Stimulated activated CD4-positive, alpha-beta T cell treated with anti-CD3 and anti-CD28 coated beads, Interleukin-1b, Interleukin-23, amount 100 ng/mL, for 24 hours (primary cell): Measurements from ENCODE around the gene GALNT17.
"Not testable (repeated sequence)": the region's sequence is repeated elsewhere in the genome, so short reads cannot be mapped to it uniquely, and the experiment has no call there.

Experiments used
- DNase-seq, 4 experiments: peaks; one replicate each; pipeline ENCODE4 v3.0.0-alpha.2; 2020; ENCODE audit warnings: low read depth in 4 of 4, low spot score in 1 of 4

GALNT17 gene

GRCh38 chr7:71165708-71166107, 33.8 kb downstream of the GALNT17 start:
- DNase-seq = no peak

DNA sequence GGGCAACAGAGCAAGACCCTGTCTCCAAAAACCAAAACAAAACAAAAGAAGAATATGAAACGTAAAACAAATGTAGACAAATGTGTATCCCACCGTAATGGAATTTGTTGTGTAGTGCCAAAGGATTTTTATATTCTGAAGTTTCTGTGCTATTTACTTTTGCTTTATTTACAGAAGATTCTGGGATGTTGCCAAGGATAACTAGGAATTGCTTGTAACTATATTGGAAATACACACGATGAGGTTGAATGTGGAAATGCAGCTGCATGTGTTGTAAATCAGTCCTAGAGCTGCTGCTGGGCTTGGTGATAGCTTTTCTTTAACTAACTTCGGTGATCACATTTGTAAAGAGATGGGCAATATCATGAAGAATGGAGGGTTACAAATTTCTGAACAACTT, 39.5 kb downstream of the GALNT17 start:
- no peak for DNase-seq

GRCh38 chr7:71173955-71174354, 42.0 kb downstream of the GALNT17 start:
- DNase-seq = no peak

- no peak for DNase-seq
These were observed 50.5 kb downstream of the GALNT17 start for GRCh38 chr7:71182438-71182935.

DNA sequence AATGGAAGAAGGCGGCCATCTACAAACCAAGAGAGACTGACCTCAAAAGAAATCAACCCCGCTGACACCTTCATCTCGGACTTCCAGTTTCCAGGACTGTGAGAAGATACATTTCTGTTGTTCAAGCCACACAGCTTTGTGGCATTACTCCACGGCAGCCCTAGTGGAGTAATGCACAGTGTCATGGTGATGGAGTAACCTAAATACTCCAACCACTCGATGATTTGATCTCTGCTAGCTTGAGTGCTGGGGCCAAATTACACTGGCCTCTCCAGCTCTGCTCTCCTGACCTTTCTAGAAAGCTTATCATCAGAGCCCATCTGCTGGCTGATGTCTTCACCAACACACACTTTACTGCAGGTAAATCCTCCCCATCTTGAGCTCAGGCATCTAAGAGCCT, 52.2 kb downstream of the GALNT17 start:
- no peak for DNase-seq

DNA sequence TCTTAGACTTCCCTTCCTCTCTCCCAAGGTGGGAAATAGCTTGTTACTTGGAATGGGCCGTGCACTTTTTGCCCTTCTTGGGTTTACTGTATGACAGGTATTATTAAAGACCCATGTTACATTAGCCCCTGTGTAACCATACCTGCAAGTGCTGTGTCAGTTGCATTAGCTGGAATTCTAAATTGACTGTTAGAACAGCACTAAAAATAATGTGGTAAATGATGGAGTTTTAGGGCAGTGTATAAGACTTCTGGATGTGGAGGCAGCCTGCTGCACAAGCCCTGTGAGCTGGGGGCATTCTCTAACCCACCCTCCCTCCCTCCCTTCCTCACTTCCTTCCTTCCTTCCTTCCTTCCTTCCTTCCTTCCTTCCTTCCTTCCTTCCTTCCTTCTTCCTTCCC, 52.7 kb downstream of the GALNT17 start:
- no peak for DNase-seq

DNA sequence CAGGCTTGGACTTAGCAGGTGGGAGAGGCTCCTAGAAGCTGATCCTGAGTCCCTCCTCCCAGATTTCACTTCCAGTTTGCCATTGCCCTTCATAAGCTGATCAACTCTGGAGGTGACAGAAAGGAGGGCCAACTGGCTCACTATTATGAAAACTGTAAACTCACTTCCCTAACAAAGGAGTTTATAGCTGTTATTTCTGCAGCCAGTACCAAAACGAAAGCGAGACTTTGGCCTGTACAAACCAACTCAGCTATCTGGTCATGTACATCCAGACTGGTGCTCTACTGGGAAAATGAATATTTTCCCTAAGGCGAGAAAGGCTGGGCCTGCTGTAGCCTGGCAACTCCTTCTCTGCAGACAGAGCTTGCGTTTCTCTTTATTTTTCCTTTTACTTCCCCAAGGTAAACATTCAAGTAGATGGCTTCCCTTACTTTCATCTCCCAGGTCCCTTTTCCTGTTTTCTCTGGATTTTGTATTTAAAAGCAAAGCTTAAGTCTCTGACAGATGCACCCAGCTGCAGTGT, 54.7 kb downstream of the GALNT17 start:
- no peak for DNase-seq

DNA sequence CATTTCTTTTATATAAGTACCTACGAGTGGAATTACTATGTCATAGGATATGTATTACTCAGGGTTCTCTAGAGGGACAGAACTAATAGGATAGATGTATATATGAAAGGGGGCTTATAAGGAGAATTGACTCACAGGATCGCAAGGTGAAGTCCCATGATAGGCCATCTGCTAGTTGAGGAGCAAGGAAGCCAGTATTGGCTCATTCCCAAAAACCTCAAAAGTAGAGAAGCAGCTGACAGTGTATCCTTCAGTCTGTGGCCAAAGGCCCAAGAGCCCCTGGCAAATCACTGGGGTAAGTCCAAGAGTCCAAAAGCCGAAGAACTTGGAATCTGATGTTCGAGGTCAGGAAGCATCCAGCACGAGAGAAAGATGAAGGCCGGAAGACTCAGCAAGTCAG, 59.8 kb downstream of the GALNT17 start:
- no peak for DNase-seq

- DNase-seq = no peak
These were observed 61.3 kb downstream of the GALNT17 start for GRCh38 chr7:71193099-71193810.

DNA sequence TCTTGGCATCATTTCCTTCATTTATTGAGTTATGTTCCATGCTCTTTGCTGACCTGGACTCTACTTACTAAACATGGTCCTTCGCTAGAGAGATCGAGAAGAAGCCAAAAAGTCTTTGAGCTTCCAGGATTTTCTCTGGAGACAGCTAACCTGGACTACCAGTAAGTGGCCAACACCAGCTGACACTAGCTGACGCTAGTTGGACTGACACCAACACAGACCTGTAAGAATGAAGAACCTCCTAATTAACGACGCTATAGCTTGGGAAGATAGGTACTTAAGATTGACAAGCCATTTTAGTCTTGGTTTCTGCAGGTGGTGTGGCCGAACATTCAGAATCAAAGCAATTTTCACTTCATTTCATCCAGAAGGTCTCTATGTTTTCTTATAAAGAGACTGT, 66.4 kb downstream of the GALNT17 start:
- no peak for DNase-seq

DNA sequence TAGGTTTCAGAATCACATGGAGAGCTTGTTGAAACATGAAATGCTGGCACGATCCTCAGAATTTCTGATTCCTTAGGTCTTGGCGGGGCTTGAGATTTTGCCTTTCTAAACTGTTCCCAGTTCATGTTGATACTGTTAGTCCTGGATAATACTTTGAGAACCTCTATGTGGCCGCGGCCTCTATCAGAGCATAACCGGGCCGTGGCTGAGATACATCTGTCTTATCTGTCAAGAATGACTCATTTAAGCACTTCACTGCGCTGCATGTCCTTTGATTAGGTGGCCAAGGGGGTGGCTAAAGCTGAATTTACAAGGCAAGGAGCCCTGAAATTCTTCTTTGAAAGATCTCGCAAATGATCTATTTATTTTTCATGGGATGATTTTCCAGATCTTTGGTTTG, 66.9 kb downstream of the GALNT17 start:
- DNase-seq = no peak

- no peak for DNase-seq
These were observed 74.2 kb downstream of the GALNT17 start for GRCh38 chr7:71206184-71206583.

- DNase-seq = no peak
These were observed 76.9 kb downstream of the GALNT17 start for GRCh38 chr7:71208881-71209280.

- DNase-seq = not testable (repeated sequence)
These were observed 77.5 kb downstream of the GALNT17 start for GRCh38 chr7:71209484-71209883.

DNA sequence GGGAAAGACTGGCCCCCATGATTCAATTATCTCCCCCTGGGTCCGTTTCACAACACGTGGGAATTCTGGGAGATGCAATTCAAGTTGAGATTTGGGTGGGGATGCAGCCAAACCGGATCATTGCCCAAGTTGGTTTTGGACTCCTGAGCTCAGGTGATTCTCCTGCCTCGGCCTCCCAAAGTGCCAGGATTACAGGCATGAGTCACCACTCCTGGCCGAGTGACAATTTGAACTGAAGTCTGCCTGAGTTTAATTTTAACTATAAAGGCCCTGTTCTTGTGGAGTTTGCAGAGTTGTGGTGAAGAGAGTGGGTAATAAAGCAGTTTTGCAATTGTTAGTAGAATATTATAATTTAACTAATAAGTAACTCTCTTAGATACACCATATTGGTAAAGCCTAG, 78.3 kb downstream of the GALNT17 start:
- no peak for DNase-seq

DNA sequence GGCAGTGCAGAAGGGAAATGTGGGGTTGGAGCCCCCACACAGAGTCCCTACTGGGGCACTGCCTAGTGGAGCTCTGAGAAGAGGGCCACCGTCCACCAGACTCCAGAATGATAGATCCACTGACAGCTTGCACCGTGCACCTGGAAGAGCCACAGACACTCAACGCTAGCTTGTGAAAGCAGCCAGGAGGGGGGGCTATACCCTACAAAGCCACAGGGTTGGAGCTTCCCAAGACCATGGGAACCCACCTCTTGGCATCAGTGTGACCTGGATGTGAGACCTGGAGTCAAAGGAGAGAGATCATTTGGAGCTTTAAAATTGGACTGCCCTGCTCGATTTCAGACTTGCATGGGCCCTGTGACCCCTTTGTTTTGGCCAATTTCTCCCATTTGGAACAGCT, 80.5 kb downstream of the GALNT17 start:
- DNase-seq = not testable (repeated sequence)

DNA sequence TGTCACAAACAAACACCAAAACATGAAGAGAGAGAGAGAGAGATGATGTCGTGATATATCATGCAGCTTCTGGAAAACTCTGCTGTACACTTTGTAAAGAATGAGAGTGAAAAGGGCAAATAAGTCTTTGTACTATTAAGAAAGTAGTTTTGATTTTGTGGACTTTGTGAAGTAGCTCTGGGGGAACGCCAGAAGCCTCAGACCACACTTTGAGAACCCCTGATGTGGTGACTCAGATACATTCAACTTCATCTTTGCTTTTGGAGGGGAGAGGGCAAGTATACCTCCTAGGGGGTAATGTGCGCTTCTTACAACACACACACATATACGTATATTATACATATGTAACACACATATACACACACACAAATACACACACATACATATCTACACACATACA, 84.3 kb downstream of the GALNT17 start:
- no peak for DNase-seq

DNA sequence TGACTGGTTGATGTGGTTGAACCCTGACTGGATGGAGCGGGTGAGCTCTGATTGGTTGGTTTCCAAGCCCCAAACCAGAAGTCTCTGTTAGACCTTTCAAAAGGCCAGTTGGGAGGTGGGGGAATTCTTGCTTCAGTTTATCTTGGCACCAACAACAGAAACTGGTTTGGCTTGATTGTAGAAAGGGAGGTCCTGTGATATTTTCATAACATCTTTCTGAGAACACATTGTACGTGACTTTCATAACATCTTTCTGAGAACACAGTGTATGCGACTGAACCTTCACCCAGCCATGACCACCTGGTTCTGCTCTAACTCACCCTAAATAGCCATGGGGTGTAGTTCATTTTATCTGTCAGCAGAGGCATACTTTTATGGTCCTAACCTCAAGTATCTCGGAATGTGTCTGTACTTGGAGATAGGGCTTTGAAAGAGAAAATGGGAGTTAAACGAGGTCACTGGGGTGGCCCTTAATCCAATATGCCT, 88.3 kb downstream of the GALNT17 start:
- no peak for DNase-seq

GRCh38 chr7:71221049-71221448, 89.1 kb downstream of the GALNT17 start:
- DNase-seq = no peak

DNA sequence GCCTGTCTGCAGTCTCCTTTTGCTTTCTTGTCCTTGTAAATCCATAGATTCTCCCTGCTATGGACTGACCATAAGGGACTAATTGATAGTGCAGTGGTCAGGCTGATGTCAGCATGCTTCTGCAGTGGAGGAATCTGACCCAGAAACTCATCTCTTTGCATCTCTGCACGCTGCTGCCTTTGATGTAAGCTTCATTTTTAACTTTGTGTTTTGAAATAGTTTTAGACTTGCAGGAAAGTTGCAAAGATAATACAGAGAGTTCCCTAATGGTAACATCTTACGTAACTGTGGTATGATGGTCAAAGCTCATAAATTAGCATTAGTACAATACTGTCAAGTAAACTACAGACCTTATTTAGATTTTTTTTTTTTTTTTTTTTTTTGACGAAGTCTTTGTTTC, 89.6 kb downstream of the GALNT17 start:
- DNase-seq = no peak

GRCh38 chr7:71227126-71227525, 95.2 kb downstream of the GALNT17 start:
- no peak for DNase-seq

DNA sequence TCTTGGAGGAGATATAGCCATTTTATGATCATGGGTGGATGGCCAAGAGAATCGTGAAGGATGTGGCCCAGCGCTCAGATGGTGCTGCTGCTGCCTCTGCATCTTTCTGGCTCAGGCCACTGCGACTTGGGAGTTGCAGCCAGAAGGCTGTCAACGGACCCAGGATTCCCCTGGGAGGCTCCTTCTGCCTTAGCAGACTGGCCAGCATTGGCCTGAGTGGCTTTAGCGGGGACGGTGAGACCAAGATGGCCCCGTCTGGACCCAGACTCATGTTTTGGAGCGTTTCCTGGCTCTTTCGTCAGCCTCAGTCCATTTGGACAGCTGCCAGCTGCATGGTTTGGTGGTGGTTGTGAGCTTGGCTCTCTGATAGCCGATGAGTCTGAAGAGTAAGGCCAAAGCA, 97.2 kb downstream of the GALNT17 start:
- no peak for DNase-seq

DNA sequence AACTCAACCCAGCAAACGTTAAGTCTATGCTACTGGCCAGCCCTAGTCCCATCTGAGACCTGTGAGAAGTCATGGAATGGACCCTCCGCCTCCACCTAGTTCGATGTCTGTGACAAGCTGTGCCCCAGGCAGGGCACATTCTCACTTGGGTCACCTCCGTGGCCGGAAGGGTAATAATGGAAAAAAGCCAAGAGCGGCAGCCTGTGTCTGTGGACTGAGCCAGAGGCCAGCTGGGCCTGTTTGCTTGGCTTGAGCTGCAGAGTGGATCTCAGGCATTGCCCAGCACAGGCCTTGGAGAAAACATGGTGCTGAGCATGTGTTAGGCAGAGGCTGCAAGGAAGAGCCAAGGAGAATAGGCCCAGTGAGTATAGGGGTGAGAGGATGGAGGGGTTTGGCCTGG, 97.8 kb downstream of the GALNT17 start:
- no peak for DNase-seq
